ENCODE measurements around the gene TRERF1.

Gene TRERF1

GRCh38 chr6:42316981-42317380, 134.7 kb downstream of the TRERF1 start:
- H3K4me3 ChIP-seq (ENCODE audit: low read depth, low read length) = no peak overlapping the region
- TF ChIP-seq, protein P1, sequence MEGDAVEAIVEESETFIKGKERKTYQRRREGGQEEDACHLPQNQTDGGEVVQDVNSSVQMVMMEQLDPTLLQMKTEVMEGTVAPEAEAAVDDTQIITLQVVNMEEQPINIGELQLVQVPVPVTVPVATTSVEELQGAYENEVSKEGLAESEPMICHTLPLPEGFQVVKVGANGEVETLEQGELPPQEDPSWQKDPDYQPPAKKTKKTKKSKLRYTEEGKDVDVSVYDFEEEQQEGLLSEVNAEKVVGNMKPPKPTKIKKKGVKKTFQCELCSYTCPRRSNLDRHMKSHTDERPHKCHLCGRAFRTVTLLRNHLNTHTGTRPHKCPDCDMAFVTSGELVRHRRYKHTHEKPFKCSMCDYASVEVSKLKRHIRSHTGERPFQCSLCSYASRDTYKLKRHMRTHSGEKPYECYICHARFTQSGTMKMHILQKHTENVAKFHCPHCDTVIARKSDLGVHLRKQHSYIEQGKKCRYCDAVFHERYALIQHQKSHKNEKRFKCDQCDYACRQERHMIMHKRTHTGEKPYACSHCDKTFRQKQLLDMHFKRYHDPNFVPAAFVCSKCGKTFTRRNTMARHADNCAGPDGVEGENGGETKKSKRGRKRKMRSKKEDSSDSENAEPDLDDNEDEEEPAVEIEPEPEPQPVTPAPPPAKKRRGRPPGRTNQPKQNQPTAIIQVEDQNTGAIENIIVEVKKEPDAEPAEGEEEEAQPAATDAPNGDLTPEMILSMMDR (IDR thresholded peaks at IDR 0.05; ENCODE audit: control insufficient read depth, extremely low read depth, insufficient read depth) = no peak
- DNase-seq (ENCODE audit: low read depth) = no peak

DNA sequence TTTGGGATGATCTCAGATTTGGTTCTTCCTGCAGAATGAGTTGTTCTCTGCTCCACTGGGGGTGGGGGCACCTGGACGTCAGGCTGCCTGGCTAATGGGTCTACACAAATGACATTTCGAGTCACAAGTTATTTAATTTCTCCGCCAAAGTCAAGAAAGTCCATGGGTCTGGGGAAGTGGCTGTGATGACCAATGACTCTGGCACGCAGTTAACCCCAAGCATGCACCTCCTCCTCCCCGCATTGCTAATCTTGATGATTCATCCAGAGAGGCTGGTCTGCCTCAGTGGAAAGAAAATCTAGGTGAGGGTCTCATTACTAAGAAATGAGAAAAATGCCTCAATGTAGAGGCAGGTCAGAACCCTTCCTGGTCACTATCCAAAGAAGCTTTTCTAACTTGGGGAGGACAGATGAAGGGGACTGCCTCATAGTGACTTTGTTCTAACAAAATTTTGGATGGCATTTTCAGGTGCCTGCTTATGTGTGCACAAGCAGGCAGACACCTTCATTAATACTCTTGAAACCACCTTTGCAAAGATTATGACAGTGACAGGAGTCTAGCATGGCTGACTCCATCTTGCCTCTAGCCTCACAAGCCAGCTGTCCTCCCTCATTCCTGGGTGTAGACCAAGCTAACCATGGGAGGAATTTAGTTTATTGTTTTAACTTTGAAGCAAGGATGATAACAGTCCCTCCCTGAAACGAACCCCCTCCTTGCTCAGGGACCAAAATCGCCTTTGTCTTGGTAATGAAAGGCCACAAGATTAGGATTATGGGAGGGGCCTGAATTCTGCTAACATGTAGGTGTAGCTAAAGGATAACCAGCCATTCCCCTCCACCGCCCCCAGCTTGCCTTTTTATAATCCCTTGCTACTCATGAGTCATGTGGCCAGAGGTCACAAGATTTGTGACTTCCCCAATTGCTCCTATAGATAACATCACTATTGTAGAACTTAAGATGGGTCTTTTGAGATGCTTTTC, 135.4 kb downstream of the TRERF1 start:
- TF ChIP-seq, protein P1 (IDR thresholded peaks at IDR 0.05; ENCODE audit: control insufficient read depth, extremely low read depth, insufficient read depth) = no peak
- DNase-seq (ENCODE audit: low read depth) = no peak
- H3K4me3 ChIP-seq (ENCODE audit: low read depth, low read length) = no peak overlapping the region

DNA sequence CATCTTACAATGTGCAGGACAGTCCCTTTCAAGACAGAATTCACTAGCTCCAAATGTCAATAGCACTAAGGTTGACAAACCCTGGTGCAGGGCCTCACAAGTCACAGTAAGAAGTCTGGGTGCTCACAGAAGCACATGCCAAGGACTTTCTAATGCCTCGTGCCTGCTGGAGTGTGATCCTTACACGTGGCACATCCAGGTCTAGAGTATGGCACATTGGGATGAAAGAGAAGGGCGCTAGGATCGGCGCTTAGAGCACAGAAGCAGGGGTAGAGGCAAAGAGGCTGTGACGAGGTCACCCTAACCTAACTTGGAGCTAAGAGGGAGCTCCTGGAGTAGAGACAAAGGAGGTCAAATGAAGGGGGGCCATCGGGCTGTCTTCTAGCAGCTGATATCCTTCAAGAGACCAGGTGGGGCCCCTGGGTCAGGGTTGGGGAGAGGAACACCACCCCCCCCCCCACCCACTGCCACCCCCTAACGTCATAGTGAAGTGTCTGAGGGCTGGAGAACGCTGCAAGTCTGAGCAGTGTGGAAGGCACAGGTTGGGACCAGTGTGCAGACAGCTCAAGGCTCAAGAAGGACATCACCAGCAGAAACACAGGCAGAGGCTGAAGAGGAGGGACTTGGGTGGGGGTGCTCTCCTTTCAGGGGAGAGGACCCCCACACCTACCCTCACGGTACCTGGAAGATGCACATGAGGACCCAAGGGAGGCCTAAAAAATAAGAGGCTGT, 136.3 kb downstream of the TRERF1 start:
- no peak for DNase-seq (ENCODE audit: low read depth)
- TF ChIP-seq, protein P1 (IDR thresholded peaks at IDR 0.05; ENCODE audit: control insufficient read depth, extremely low read depth, insufficient read depth) = no peak
- no peak overlapping the region for H3K4me3 ChIP-seq (ENCODE audit: low read depth, low read length)

DNA sequence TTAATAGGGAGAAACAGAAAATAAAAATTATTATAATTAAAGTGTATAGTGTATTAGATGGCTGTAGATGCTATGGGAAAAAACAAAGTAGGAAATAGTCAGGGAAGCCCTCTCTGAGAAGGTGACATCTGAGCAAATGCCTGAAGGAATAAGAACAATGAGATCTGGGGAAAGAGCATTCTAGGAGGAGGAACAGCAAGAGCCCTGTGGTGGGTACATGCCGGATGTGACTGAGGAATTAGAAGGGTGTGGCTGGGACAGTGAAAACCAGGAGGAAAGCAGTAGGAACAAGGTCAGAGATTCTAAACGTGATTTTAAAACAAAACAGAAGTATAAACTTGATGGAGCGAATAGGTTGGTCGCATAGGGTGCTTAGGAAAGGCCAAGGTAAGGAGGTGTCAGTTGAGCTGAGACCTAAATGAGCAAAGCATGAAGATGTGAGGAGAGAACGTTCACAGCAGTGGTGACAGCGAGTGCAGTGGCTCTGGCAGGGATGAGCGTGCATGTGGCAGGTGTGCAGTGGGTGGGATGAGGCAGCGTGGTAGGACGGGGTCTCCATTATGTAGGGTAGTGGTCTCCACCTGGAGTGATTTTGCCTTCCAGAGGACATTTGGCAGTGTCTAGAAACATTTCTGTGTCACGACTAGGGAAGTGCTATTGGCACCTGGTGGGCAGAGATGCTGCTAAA, 137.0 kb downstream of the TRERF1 start:
- DNase-seq (ENCODE audit: low read depth) = no peak
- no peak overlapping the region for H3K4me3 ChIP-seq (ENCODE audit: low read depth, low read length)
- TF ChIP-seq, protein P1 (IDR thresholded peaks at IDR 0.05; ENCODE audit: control insufficient read depth, extremely low read depth, insufficient read depth) = no peak

DNA sequence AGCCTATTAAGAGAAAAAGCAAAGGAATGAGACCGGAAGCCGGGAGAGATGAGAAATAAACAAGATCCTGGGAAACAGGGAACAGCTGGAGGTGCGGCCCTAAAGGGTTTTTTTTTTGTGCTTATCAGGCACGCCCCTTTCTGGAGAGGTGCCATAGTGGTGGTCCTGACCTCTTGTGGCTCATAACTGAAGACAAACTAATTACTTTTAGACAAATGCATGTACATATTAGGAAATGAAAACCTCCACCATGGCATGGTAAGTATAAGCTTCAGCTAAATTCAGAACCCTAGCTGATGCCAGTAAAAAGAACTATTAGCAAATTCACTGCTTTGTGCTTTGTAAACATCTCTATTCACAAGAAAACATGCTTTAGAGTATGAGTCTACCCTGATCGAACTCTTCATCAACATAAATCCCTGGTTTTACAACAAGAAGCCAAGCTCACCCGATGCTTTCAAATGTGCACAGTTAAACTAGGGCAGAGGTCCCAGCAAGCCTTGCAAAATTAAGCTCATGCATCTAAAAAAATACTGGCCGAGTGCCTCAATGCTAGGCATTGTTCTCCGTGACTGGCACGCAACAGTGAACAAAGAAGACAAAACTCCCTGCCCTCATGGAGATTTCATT, 137.7 kb downstream of the TRERF1 start:
- TF ChIP-seq, protein P1 (IDR thresholded peaks at IDR 0.05; ENCODE audit: control insufficient read depth, extremely low read depth, insufficient read depth) = no peak
- no peak overlapping the region for H3K4me3 ChIP-seq (ENCODE audit: low read depth, low read length)
- DNase-seq (ENCODE audit: low read depth) = no peak

DNA sequence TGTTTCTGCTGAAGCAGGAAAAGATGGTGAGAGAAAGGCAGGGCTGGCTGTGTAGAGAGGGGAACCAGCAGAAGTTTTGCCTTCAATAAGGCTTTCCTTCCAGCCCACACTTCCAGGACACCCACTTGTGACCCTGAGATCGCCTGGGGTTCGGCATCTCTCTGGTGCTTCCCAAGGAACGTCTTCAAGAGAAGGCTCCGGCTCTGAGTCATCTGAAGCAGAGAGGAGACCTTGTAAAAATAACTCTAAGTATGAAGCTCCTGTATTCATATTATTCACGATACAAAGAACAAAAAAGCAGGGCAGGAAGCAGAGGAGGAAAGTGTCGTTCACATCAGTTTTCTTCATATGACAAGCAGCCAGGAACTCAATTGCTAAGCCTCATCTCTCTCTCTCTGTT, 138.7 kb downstream of the TRERF1 start:
- TF ChIP-seq, protein P1 (IDR thresholded peaks at IDR 0.05; ENCODE audit: control insufficient read depth, extremely low read depth, insufficient read depth) = no peak
- DNase-seq (ENCODE audit: low read depth) = no peak
- no peak overlapping the region for H3K4me3 ChIP-seq (ENCODE audit: low read depth, low read length)
